Measurements from ENCODE around the gene TSPAN3.

TSPAN3 gene

DNA sequence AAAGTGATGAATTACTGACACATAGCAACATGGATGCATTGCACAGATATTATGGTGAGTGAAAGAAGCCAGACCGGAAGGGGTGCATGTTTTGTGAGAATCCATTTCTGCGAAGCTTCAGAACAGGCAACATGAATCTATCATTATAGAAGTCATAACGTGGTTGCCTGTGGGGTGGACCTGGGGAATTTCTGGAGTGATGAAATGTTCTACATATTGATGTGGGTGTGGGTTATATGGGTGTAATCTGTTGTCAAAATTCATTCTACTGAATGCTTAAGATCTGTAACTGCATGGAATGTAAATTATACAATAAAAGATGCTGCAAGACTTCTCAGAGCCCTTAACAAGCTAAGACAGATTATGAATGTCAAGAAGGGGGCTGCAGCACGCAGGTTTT is 25.2 kb upstream of the TSPAN3 start:
- TF ChIP-seq, protein P1, sequence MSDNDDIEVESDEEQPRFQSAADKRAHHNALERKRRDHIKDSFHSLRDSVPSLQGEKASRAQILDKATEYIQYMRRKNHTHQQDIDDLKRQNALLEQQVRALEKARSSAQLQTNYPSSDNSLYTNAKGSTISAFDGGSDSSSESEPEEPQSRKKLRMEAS (IDR thresholded peaks at IDR 0.05) = no peak
- TF ChIP-seq FOXM1 (IDR thresholded peaks at IDR 0.05; ENCODE audit: borderline replicate concordance, low read depth) (no peak), EP300 (IDR thresholded peaks at IDR 0.05; ENCODE audit: borderline replicate concordance) (no peak), ZBTB7A (IDR thresholded peaks at IDR 0.05; ENCODE audit: low read depth) (no peak), USF1 (IDR thresholded peaks at IDR 0.05) (no peak), RAD21 (IDR thresholded peaks at IDR 0.05; ENCODE audit: low read depth) (no peak), TCF12 (IDR thresholded peaks at IDR 0.05; ENCODE audit: low read depth) (no peak), REST (IDR thresholded peaks at IDR 0.05; ENCODE audit: low read depth) (no peak), NFIC (IDR thresholded peaks at IDR 0.05) (no peak), TAF1 (IDR thresholded peaks at IDR 0.05; ENCODE audit: low read depth) (no peak), CREB1 (IDR thresholded peaks at IDR 0.05; ENCODE audit: low read depth) (no peak), CEBPB (IDR thresholded peaks at IDR 0.05) (no peak), YY1 (IDR thresholded peaks at IDR 0.05; ENCODE audit: low read depth) (no peak), TEAD4 (IDR thresholded peaks at IDR 0.05) (no peak), EGR1 (IDR thresholded peaks at IDR 0.05) (no peak)

- TF ChIP-seq RAD21 (IDR thresholded peaks at IDR 0.05; ENCODE audit: low read depth) (peak; percentile 45; the same call in 1 of the 2 replicates), REST (IDR thresholded peaks at IDR 0.05; ENCODE audit: low read depth) (no peak)
Measured at GRCh38 chr15:77094397-77095030, 23.6 kb upstream of the TSPAN3 start.

DNA sequence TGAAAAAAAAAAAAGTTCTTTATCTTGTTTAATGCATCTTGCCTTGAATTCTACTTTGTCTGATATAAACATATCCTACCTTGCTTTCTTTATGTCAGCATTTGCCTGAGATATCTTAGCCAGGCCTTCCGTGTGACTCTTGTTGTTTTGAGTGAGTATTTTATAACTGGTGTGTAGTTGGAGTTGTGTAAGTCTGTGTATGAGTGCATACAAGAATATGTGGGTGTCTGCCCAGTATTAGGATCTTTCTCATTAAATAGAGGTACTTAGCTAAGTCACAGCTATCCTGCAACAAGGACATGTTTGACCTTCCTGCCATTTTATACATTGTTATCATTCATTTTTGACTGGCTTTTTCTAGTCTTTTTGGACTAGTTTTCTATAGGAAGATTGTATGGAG is 22.5 kb upstream of the TSPAN3 start:
- TF ChIP-seq YY1 (IDR thresholded peaks at IDR 0.05; ENCODE audit: low read depth) = no peak
- TF ChIP-seq, protein P1 (IDR thresholded peaks at IDR 0.05) = no peak

GRCh38 chr15:77091097-77091496 is 20.2 kb upstream of the TSPAN3 start:
- TF ChIP-seq REST (IDR thresholded peaks at IDR 0.05; ENCODE audit: low read depth) = no peak
- no peak for TF ChIP-seq RAD21 (IDR thresholded peaks at IDR 0.05; ENCODE audit: low read depth)
- no peak for TF ChIP-seq TCF12 (IDR thresholded peaks at IDR 0.05; ENCODE audit: low read depth)
- TF ChIP-seq EP300 (IDR thresholded peaks at IDR 0.05; ENCODE audit: borderline replicate concordance) = no peak
- no peak for TF ChIP-seq ZBTB7A (IDR thresholded peaks at IDR 0.05; ENCODE audit: low read depth)
- TF ChIP-seq TEAD4 (IDR thresholded peaks at IDR 0.05) = no peak
- TF ChIP-seq CEBPB (IDR thresholded peaks at IDR 0.05) = no peak
- TF ChIP-seq EGR1 (IDR thresholded peaks at IDR 0.05) = no peak
- TF ChIP-seq CREB1 (IDR thresholded peaks at IDR 0.05; ENCODE audit: low read depth) = no peak
- TF ChIP-seq, protein P1 (IDR thresholded peaks at IDR 0.05) = no peak
- TF ChIP-seq YY1 (IDR thresholded peaks at IDR 0.05; ENCODE audit: low read depth) = no peak
- no peak for TF ChIP-seq TAF1 (IDR thresholded peaks at IDR 0.05; ENCODE audit: low read depth)
- no peak for TF ChIP-seq FOXM1 (IDR thresholded peaks at IDR 0.05; ENCODE audit: borderline replicate concordance, low read depth)
- no peak for TF ChIP-seq USF1 (IDR thresholded peaks at IDR 0.05)
- TF ChIP-seq NFIC (IDR thresholded peaks at IDR 0.05) = no peak

- TF ChIP-seq TEAD4 (IDR thresholded peaks at IDR 0.05) (no peak), EGR1 (IDR thresholded peaks at IDR 0.05) (no peak), EP300 (IDR thresholded peaks at IDR 0.05; ENCODE audit: borderline replicate concordance) (no peak)
- TF ChIP-seq, protein P1 (IDR thresholded peaks at IDR 0.05) = no peak
Measured at GRCh38 chr15:77087213-77087612, 16.3 kb upstream of the TSPAN3 start.
